ENCODE measurements around the gene AGBL1. TPM values are rescaled to one million over a fixed set of nuclear protein-coding genes. Genes with fewer than 3 reads are reported as not detected.

AGBL1 gene
- total RNA-seq, 1 donor, result not detected

DNA sequence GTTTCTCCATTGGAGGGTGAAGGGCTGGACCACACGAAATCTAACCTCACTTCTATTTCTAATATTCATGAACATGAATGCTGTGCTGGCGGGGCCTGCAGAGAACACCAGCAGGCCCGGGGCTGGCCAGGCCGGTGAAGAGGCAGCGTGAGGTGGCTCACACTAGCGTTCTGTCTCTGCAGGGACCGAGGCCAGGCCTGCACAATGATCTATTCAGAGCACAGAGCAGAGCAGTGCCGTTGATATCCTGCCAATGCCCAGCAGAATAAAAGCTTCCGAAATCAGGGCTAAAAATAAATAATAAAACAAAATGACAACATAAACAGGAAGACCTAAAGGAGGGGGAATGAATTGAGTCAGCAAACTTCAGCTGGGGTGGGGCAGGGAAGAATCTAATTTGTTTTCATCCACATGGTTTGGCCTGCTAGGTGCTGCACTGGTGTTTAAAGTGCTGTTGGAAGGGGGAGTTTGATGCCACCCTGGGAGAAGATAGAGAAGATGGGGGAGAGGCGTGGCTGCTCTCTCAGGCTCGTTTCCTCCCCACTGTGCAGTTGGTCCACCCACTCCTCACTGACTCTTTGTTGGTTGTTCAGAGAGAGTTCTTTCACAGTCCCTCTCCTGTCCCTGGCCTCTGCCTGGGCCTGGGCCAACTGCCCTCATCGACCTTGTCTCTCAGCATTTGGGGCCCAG is 837.1 kb downstream of the AGBL1 start:
- no peak for DNase-seq (ENCODE audit: low read depth)
- no peak for TF ChIP-seq CTCF (IDR thresholded peaks at IDR 0.05; ENCODE audit: insufficient read depth, low read depth, low read length)
- H3K4me3 ChIP-seq (ENCODE audit: low read depth, low read length), result no peak overlapping the region

DNA sequence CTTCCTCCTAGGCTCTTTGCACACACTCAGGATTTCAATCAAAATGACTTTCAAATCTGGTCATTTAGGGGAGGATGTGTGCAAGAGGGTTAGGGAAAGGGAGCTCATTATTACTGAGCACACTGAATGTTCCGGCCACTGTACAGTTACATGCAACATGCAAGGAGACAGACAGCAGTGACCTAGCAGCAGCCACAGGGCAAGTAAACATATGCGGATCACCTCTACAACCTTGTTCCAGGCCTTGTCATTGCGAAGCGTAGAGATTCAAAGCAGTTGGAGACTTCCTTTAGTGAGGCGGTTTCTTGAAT is 837.6 kb downstream of the AGBL1 start:
- TF ChIP-seq CTCF (IDR thresholded peaks at IDR 0.05; ENCODE audit: insufficient read depth, low read depth, low read length), result no peak
- no peak overlapping the region for H3K4me3 ChIP-seq (ENCODE audit: low read depth, low read length)
- DNase-seq (ENCODE audit: low read depth), result no peak

- TF ChIP-seq CTCF (IDR thresholded peaks at IDR 0.05; ENCODE audit: insufficient read depth, low read depth, low read length), result no peak
- peak; percentile 25 for DNase-seq (ENCODE audit: low read depth)
- no peak overlapping the region for H3K4me3 ChIP-seq (ENCODE audit: low read depth, low read length)
Measured at GRCh38 chr15:86919581-86919980, 839.9 kb downstream of the AGBL1 start.

DNA sequence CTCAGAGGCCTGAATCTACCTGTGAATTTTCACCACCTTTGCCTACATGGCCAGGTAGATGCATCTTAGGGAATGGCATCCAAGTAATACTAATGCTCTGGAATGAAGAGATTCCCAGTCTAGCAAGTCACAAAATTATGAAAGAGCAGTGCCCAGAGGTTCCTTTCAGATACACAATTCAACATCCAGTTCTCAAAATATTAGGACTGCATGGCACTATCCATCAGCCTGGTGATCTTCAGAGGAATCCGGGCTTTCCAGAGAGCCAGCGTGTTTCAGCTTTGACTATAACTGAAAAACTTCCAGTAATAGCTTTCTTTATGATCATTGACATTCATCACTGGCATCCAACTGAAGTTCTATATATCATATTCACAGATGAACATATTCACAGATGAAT is 849.8 kb downstream of the AGBL1 start:
- no peak for TF ChIP-seq CTCF (IDR thresholded peaks at IDR 0.05; ENCODE audit: insufficient read depth, low read depth, low read length)
- no peak for DNase-seq (ENCODE audit: low read depth)
- no peak overlapping the region for H3K4me3 ChIP-seq (ENCODE audit: low read depth, low read length)

- H3K4me3 ChIP-seq (ENCODE audit: low read depth, low read length), result no peak overlapping the region
- no peak for DNase-seq (ENCODE audit: low read depth)
- TF ChIP-seq CTCF (IDR thresholded peaks at IDR 0.05; ENCODE audit: insufficient read depth, low read depth, low read length), result no peak
Measured at GRCh38 chr15:86932456-86932855, 852.8 kb downstream of the AGBL1 start.

DNA sequence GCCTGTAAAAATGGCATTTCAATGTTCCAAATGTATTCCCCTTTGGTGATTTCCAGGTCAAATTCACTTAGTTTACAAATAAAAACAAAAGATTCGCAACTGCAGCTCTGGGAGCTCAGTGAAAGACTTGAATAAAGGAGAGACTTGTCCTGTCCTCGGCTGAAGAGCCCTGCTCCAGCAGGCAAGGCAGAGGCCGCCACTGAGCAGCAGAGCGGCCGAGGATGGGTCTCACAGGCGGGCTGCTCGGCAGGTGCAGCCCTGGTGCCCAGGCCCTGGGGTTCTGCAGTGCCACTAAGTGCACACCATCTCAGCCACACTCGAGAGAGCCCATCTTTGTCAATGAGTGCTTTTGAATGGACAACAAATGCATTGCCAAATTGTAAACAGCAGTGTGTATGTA is 856.2 kb downstream of the AGBL1 start:
- DNase-seq (ENCODE audit: low read depth), result no peak
- TF ChIP-seq CTCF (IDR thresholded peaks at IDR 0.05; ENCODE audit: insufficient read depth, low read depth, low read length), result no peak
- H3K4me3 ChIP-seq (ENCODE audit: low read depth, low read length), result no peak overlapping the region

GRCh38 chr15:86942285-86942684 is 862.6 kb downstream of the AGBL1 start:
- H3K4me3 ChIP-seq (ENCODE audit: low read depth, low read length), result no peak overlapping the region
- DNase-seq (ENCODE audit: low read depth), result no peak
- no peak for TF ChIP-seq CTCF (IDR thresholded peaks at IDR 0.05; ENCODE audit: insufficient read depth, low read depth, low read length)
